ENCODE data around the gene IMP3.

IMP3 gene

DNA sequence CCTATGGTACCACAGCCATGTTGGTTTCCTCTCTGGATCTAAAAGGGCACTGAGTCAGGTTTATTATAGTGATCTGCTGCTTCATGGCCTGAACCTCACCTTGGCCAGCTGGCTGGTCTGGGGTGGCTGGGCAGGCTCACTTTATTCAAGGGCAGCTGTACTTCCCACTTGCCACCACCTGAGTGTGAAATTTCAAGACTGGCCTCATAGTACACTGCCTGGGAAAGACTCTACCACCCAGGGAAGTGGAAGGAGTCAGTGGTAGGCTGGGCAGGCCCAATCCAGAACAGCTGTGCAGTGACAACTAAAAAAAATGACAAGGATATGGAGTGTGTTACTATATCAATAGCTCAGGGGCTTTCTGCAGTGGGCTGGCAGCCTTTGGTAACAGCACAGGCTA lies 23.3 kb downstream of the IMP3 start:
- H3K4me2 ChIP-seq (ENCODE audit: insufficient read depth, low read length) = no peak overlapping the region
- H3K36me3 ChIP-seq (ENCODE audit: insufficient read depth, low read length) = peaks cover 69% of the 10 kb centered on the region

DNA sequence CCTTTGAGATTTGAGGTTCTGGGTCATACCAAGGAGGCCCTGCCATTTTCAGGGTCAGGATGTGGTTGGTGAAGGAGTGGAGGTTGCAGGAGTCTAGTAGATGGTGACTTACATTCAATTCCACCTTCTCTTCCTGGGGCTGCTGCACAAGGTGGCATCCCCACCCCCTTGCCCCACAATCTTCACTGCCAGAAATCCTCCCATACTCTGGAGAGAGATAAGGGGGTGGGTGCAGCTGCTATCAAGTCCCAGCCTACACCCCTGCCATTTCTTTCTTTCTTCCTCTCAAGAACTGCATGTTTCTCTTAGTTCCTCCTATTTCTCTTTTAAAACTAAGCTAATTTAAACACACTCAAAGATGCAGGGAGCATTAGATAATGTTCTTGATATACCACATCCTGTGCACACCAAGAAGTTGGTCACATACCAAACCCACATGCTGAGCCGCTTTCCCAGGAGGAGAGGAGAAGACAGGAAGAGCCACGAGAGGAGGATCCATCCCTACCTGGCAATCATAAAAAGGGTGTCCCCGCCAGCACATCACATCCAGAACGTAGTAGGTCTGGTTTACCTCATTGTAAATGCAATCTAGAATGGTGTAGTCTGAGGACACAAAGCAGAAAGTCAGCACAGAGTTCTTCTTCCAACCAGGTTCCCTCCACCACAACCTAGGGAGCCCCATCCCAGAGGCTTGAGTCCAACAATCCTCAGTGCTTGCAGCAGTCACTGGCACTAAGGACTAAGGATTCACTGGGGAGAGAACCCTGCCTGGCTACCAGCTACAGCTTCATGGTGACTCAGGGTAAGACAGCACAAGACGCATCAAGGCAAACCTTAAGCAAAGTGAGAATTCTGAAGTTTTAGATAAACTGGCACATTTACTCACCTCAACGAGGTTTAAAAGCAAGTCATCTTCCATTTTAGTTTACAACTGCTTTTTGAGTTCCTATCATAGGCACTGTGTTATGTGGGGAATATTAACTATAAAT lies 33.0 kb downstream of the IMP3 start:
- no peaks in the 10 kb centered on the region for H3K9me3 ChIP-seq (ENCODE audit: insufficient read depth, low read length, severe bottlenecking)
- peak; percentile 88 for ATAC-seq (ENCODE audit: insufficient read depth, low read depth)
- peak overlapping the region; percentile 28 for H3K9ac ChIP-seq (ENCODE audit: low read depth, low read length)
- peak; percentile 67 for DNase-seq
- no peak for TF ChIP-seq EZH2 (IDR thresholded peaks at IDR 0.05; ENCODE audit: borderline replicate concordance, low read depth, low read length, severe bottlenecking)
- TF ChIP-seq, protein P1, sequence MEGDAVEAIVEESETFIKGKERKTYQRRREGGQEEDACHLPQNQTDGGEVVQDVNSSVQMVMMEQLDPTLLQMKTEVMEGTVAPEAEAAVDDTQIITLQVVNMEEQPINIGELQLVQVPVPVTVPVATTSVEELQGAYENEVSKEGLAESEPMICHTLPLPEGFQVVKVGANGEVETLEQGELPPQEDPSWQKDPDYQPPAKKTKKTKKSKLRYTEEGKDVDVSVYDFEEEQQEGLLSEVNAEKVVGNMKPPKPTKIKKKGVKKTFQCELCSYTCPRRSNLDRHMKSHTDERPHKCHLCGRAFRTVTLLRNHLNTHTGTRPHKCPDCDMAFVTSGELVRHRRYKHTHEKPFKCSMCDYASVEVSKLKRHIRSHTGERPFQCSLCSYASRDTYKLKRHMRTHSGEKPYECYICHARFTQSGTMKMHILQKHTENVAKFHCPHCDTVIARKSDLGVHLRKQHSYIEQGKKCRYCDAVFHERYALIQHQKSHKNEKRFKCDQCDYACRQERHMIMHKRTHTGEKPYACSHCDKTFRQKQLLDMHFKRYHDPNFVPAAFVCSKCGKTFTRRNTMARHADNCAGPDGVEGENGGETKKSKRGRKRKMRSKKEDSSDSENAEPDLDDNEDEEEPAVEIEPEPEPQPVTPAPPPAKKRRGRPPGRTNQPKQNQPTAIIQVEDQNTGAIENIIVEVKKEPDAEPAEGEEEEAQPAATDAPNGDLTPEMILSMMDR (IDR thresholded peaks at IDR 0.05; ENCODE audit: borderline replicate concordance, extremely low read depth, low read length, poor library complexity, severe bottlenecking) = no peak
- H3K27ac ChIP-seq (ENCODE audit: low read length) = peak overlapping the region; percentile 76
- H2AFZ ChIP-seq (ENCODE audit: low read depth, low read length) = no peak overlapping the region
- no peaks in the 10 kb centered on the region for H3K79me2 ChIP-seq (ENCODE audit: insufficient read depth, low read length)
- peak overlapping the region; percentile 51 for H3K4me2 ChIP-seq (ENCODE audit: insufficient read depth, low read length)
- no peak overlapping the region; a peak in 1 of 4 replicates for H3K4me3 ChIP-seq (ENCODE audit: low read depth in 1 of 2, low read length in 2 of 2)
- peaks cover 28% of the 10 kb centered on the region for H3K4me1 ChIP-seq (ENCODE audit: insufficient read depth, low read length)
- no peaks in the 10 kb centered on the region for H4K20me1 ChIP-seq (ENCODE audit: insufficient read depth, low read length)
- H3K27me3 ChIP-seq (ENCODE audit: insufficient read depth, low read length, poor library complexity) = no peaks in the 10 kb centered on the region
- H3K36me3 ChIP-seq (ENCODE audit: insufficient read depth, low read length) = peaks cover 55% of the 10 kb centered on the region

More for the DNA sequence above, 23.3 kb downstream of the IMP3 start:
- Histone ChIP-seq H3K9me3 (ENCODE audit: insufficient read depth, low read length, severe bottlenecking) (no peaks in the 10 kb centered on the region), H2AFZ (ENCODE audit: low read depth, low read length) (no peak overlapping the region), H3K4me1 (ENCODE audit: insufficient read depth, low read length) (0 out of 2 replicates have a peak, but pooled peaks cover 4% of the 10 kb centered on the region), H3K79me2 (ENCODE audit: insufficient read depth, low read length) (no peaks in the 10 kb centered on the region), H4K20me1 (ENCODE audit: insufficient read depth, low read length) (no peaks in the 10 kb centered on the region), H3K27me3 (ENCODE audit: insufficient read depth, low read length, poor library complexity) (no peaks in the 10 kb centered on the region), H3K4me3 (ENCODE audit: low read depth in 1 of 2, low read length in 2 of 2) (no peak overlapping the region), H3K9ac (ENCODE audit: low read depth, low read length) (no peak overlapping the region), H3K27ac (ENCODE audit: low read length) (no peak overlapping the region)
- TF ChIP-seq, protein P1 (IDR thresholded peaks at IDR 0.05; ENCODE audit: borderline replicate concordance, extremely low read depth, low read length, poor library complexity, severe bottlenecking) = no peak
- no peak for TF ChIP-seq EZH2 (IDR thresholded peaks at IDR 0.05; ENCODE audit: borderline replicate concordance, low read depth, low read length, severe bottlenecking)
- no peak for ATAC-seq (ENCODE audit: insufficient read depth, low read depth)
- DNase-seq = no peak

DNA sequence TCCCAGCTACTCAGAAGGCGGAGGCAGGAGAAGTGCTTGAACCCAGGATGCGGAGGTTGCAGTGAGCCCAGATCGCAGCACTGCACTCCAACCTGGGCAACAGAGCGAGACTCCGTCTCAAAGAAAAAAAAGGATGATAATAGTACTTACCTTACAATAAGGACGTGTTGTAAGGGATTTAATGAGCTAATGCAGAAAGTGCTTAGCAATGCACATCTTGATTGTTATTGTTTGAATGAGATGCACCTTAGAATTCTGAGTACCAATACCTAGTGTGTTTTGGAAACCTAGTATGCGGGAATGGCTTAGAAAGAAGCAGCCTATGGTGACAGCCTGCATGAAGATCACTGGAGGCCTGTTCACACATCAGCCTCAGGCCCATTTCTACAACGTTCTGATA lies 34.0 kb downstream of the IMP3 start:
- H3K36me3 ChIP-seq (ENCODE audit: insufficient read depth, low read length) = peaks cover 55% of the 10 kb centered on the region
- ATAC-seq (ENCODE audit: insufficient read depth, low read depth) = no peak
- H3K79me2 ChIP-seq (ENCODE audit: insufficient read depth, low read length) = no peaks in the 10 kb centered on the region
- no peak for TF ChIP-seq EZH2 (IDR thresholded peaks at IDR 0.05; ENCODE audit: borderline replicate concordance, low read depth, low read length, severe bottlenecking)
- TF ChIP-seq, protein P1 (IDR thresholded peaks at IDR 0.05; ENCODE audit: borderline replicate concordance, extremely low read depth, low read length, poor library complexity, severe bottlenecking) = no peak
- H3K4me2 ChIP-seq (ENCODE audit: insufficient read depth, low read length) = peak overlapping the region; percentile 51
- DNase-seq = no peak
- H2AFZ ChIP-seq (ENCODE audit: low read depth, low read length) = no peak overlapping the region
- no peaks in the 10 kb centered on the region for H3K27me3 ChIP-seq (ENCODE audit: insufficient read depth, low read length, poor library complexity)
- H3K4me3 ChIP-seq (ENCODE audit: low read depth in 1 of 2, low read length in 2 of 2) = no peak overlapping the region; a peak in 1 of 4 replicates
- peak overlapping the region; percentile 76 for H3K27ac ChIP-seq (ENCODE audit: low read length)
- no peaks in the 10 kb centered on the region for H4K20me1 ChIP-seq (ENCODE audit: insufficient read depth, low read length)
- H3K4me1 ChIP-seq (ENCODE audit: insufficient read depth, low read length) = peaks cover 28% of the 10 kb centered on the region
- peak overlapping the region; percentile 28; the same call in 1 of the 2 replicates for H3K9ac ChIP-seq (ENCODE audit: low read depth, low read length)
- H3K9me3 ChIP-seq (ENCODE audit: insufficient read depth, low read length, severe bottlenecking) = no peaks in the 10 kb centered on the region
